Upper lobe of left lung (tissue), 6 donors: Measurements from ENCODE around the gene B3GALT5. TPM values are rescaled to one million over a fixed set of nuclear protein-coding genes. Genes with fewer than 3 reads are reported as not detected.

ENCODE experiments used
- ATAC-seq, 2 donors: fragments of 200-7000 bp; cut with Tn5 transposase; one replicate each; pipeline ENCODE4 v1.9.1; 2022; ENCODE audit warnings: mild to moderate bottlenecking in 2 of 2, moderate library complexity in 2 of 2; ENCODE audit not compliant: low FRiP score in 2 of 2
- DNase-seq, 2 donors: peaks; one replicate each; pipeline ENCODE4 v3.0.0-alpha.2; 2019 to 2020
- H3K27ac ChIP-seq, 4 donors: fragments of 200-600 bp; sonication (generic); one replicate each; pipeline ENCODE4 v1.5.1; 2016 to 2019
- H3K27me3 ChIP-seq, 4 donors: fragments of 200-600 bp; sonication (generic); one replicate each; pipeline ENCODE4 v1.5.1; 2017 to 2019
- H3K36me3 ChIP-seq, 4 donors: fragments of 200-600 bp; sonication (generic); one replicate each; pipeline ENCODE4 v1.5.1; 2016 to 2019
- H3K4me1 ChIP-seq, 4 donors: fragments of 200-600 bp; sonication (generic); one replicate each; pipeline ENCODE4 v1.5.1; 2018 to 2019
- H3K4me3 ChIP-seq, 4 donors: fragments of 200-600 bp; sonication (generic); one replicate each; pipeline ENCODE4 v1.5.1; 2017 to 2019; ENCODE audit warnings: mild to moderate bottlenecking in 2 of 4, moderate library complexity in 1 of 4
- H3K9me3 ChIP-seq, 4 donors: fragments of 200-600 bp; sonication (generic); one replicate each; pipeline ENCODE4 v1.5.1; 2018 to 2019
- CTCF ChIP-seq, 6 experiments: fragments of 450-650 bp in 4 of 6; fragments of 200-600 bp in 2 of 6; sonication (generic) in 2 of 6; IDR thresholded peaks; one replicate each; pipeline ENCODE4 v1.5.1; 2016 to 2019; ENCODE audit warnings: antibody characterized with exemption in 6 of 6
- EP300 ChIP-seq, 4 donors: sonication (generic); formaldehyde crosslinking; IDR thresholded peaks; one replicate each; pipeline ENCODE4 v1.5.1; 2017; ENCODE audit warnings: antibody characterized with exemption in 4 of 4, control low read depth in 2 of 4
- POLR2A ChIP-seq, 4 donors: fragments of 450-650 bp; IDR thresholded peaks; one replicate each; pipeline ENCODE4 v1.5.1; 2016 to 2017; ENCODE audit warnings: antibody characterized with exemption in 4 of 4, mild to moderate bottlenecking in 2 of 4
- POLR2AphosphoS5 ChIP-seq, 2 donors: sonication (generic); formaldehyde crosslinking; IDR thresholded peaks; one replicate each; pipeline ENCODE4 v1.5.1; 2017; ENCODE audit warnings: antibody characterized with exemption in 2 of 2
- WGBS, 2 donors: methylation state at CpG; one replicate each; pipeline ENCODE4 v1.1.5; 2017 to 2018; 5-methylcytosine and 5-hydroxymethylcytosine counted together
- total RNA-seq, 6 donors: library from RNA; depleted of rRNA in 4 of 6; stranded (reverse); fragments of >200 nt in 4 of 6; gene quantifications; one replicate each; pipeline versions ENCODE4 v1.1.0 to v1.2.1, GENCODE V29; 2016 to 2021
- donor health status: DM: no; HTN: no; CAD: no; lungs with moderate emphysema.
- donor health status: DM: no; HTN: yes; CAD: no; lungs with severe emphysema.

B3GALT5 gene
- total RNA-seq, 6 donors from 2014 or later, result under 0.01 to 0.71 (median 0.09) TPM; not detected in 1

- no peak for TF ChIP-seq EP300 (IDR thresholded peaks at IDR 0.05)
- TF ChIP-seq CTCF (IDR thresholded peaks at IDR 0.05), result no peak
- TF ChIP-seq POLR2A (IDR thresholded peaks at IDR 0.05), result no peak
- TF ChIP-seq POLR2AphosphoS5 (IDR thresholded peaks at IDR 0.05), result no peak
- peaks cover 0 to 12% (median 6%) of the 10 kb centered on the region in 4 donors for H3K27me3 ChIP-seq
- H3K9me3 ChIP-seq, result no peaks in the 10 kb centered on the region
- no peak overlapping the region for H3K4me3 ChIP-seq
- H3K27ac ChIP-seq, result no peak overlapping the region
- H3K4me1 ChIP-seq, result peaks cover 0 to 10% (median 0%) of the 10 kb centered on the region in 4 donors
- DNase-seq, result no peak
- no peak for ATAC-seq
- no peaks in the 10 kb centered on the region for H3K36me3 ChIP-seq
- 31 to 37% methylated on average over 5 of the region's 5 CpGs for WGBS, 2 donors
These were observed 3.6 kb downstream of the B3GALT5 start for GRCh38 chr21:39616211-39616772.

- no peaks in the 10 kb centered on the region for H3K4me1 ChIP-seq
- DNase-seq (no peak), ATAC-seq (no peak)
- TF ChIP-seq POLR2AphosphoS5 (IDR thresholded peaks at IDR 0.05) (no peak), POLR2A (IDR thresholded peaks at IDR 0.05) (no peak), EP300 (IDR thresholded peaks at IDR 0.05) (no peak)
- H3K36me3 ChIP-seq, result no peaks in the 10 kb centered on the region
- no peak overlapping the region for H3K27ac ChIP-seq
- no peaks in the 10 kb centered on the region for H3K27me3 ChIP-seq
- no peak overlapping the region for H3K4me3 ChIP-seq
- H3K9me3 ChIP-seq, result peaks cover 0 to 8% (median 3%) of the 10 kb centered on the region in 4 donors
These were observed 8.1 kb downstream of the B3GALT5 start for GRCh38 chr21:39620856-39621255.

GRCh38 chr21:39625211-39625895 lies 12.6 kb downstream of the B3GALT5 start:
- DNase-seq, result no peak
- WGBS, 2 donors, result 81 to 87% methylated on average over 12 of the region's 12 CpGs
- ATAC-seq, result no peak
- Histone ChIP-seq H3K27ac (no peak overlapping the region), H3K4me3 (no peak overlapping the region), H3K27me3 (no peaks in the 10 kb centered on the region), H3K4me1 (no peaks in the 10 kb centered on the region), H3K9me3 (peaks cover 0 to 8% (median 3%) of the 10 kb centered on the region in 4 donors), H3K36me3 (no peaks in the 10 kb centered on the region)
- TF ChIP-seq POLR2A (IDR thresholded peaks at IDR 0.05) (no peak), CTCF (IDR thresholded peaks at IDR 0.05) (no peak), EP300 (IDR thresholded peaks at IDR 0.05) (no peak), POLR2AphosphoS5 (IDR thresholded peaks at IDR 0.05) (no peak)

- Histone ChIP-seq H3K4me1 (no peaks in the 10 kb centered on the region), H3K9me3 (peaks cover 0 to 7% (median 2%) of the 10 kb centered on the region in 4 donors), H3K27ac (no peak overlapping the region), H3K27me3 (no peaks in the 10 kb centered on the region), H3K4me3 (no peak overlapping the region), H3K36me3 (no peaks in the 10 kb centered on the region)
- DNase-seq (no peak), ATAC-seq (no peak)
- no peak for TF ChIP-seq EP300 (IDR thresholded peaks at IDR 0.05)
- TF ChIP-seq POLR2AphosphoS5 (IDR thresholded peaks at IDR 0.05), result no peak
- TF ChIP-seq POLR2A (IDR thresholded peaks at IDR 0.05), result no peak
- TF ChIP-seq CTCF (IDR thresholded peaks at IDR 0.05), result no peak
- WGBS, 2 donors, result 80 to 81% methylated on average over 8 of the region's 8 CpGs
These were observed 15.6 kb downstream of the B3GALT5 start for GRCh38 chr21:39628385-39628784.

GRCh38 chr21:39630191-39630591 lies 17.5 kb downstream of the B3GALT5 start:
- Histone ChIP-seq H3K4me1 (no peaks in the 10 kb centered on the region), H3K4me3 (no peak overlapping the region)

More at GRCh38 chr21:39630191-39630591, 17.5 kb downstream of the B3GALT5 start:
- Histone ChIP-seq H3K27me3 (no peaks in the 10 kb centered on the region), H3K36me3 (no peaks in the 10 kb centered on the region), H3K27ac (no peak overlapping the region), H3K9me3 (no peaks in the 10 kb centered on the region)
- WGBS, 2 donors, result 72 to 73% methylated on average over 8 of the region's 8 CpGs
- ATAC-seq (no peak), DNase-seq (no peak)
- TF ChIP-seq EP300 (IDR thresholded peaks at IDR 0.05), result no peak
- no peak for TF ChIP-seq CTCF (IDR thresholded peaks at IDR 0.05)
- no peak for TF ChIP-seq POLR2AphosphoS5 (IDR thresholded peaks at IDR 0.05)
